WTC11 (cell line): ENCODE results near the gene GSK3B.

Experiments
- CTCF ChIP-seq: fragments of 200-600 bp; IDR thresholded peaks from 2 replicates; pipeline ENCODE4 v1.8.0; 2022; ENCODE audit warnings: antibody characterized with exemption
- E2F4 ChIP-seq: sonication (generic); formaldehyde crosslinking; IDR thresholded peaks from 2 replicates; pipeline ENCODE4 v1.8.1; 2022; ENCODE audit warnings: low read depth, mild to moderate bottlenecking, moderate library complexity, missing genetic modification reagents, borderline replicate concordance
- PRDM15 ChIP-seq: sonication (generic); formaldehyde crosslinking; IDR thresholded peaks from 2 replicates; pipeline ENCODE4 v1.8.0; 2022; ENCODE audit warnings: missing genetic modification reagents
- ZBTB21 ChIP-seq: sonication (generic); formaldehyde crosslinking; IDR thresholded peaks from 2 replicates; pipeline ENCODE4 v1.8.1; 2023; ENCODE audit warnings: mild to moderate bottlenecking, missing genetic modification reagents, borderline replicate concordance
- ZNF416 ChIP-seq: fragments of 250-450 bp; sonication (Bioruptor Pico); IDR thresholded peaks from 2 replicates; pipeline ENCODE4 v1.9.0; 2021; ENCODE audit warnings: mild to moderate bottlenecking, inconsistent platforms

- no peak for TF ChIP-seq CTCF
- TF ChIP-seq ZNF416 (CRISPR knock-in tag) = no peak
- TF ChIP-seq E2F4 = no peak
- no peak for TF ChIP-seq PRDM15 (CRISPR knock-in tag)
- no peak for TF ChIP-seq ZBTB21 (CRISPR knock-in tag)
Measured at GRCh38 chr3:120049881-120050539, 44.2 kb downstream of the GSK3B start.
